Motor neuron (in vitro differentiated cells): Measurements from ENCODE around the gene PEX16. TPM values are rescaled to one million over a fixed set of nuclear protein-coding genes. Genes with fewer than 3 reads are reported as not detected.

Source experiments
- ATAC-seq, 8 experiments: fragments of 200-7000 bp; cut with Tn5 transposase; replicated peaks in 6 of 8; 2 replicates each; pipeline ENCODE4 v1.8.0; 2021; ENCODE audit warnings: mild to moderate bottlenecking in 8 of 8, moderate library complexity in 8 of 8
- H3K27ac ChIP-seq, 2 donors: fragments of 250-450 bp; sonication (Bioruptor Pico); 2 replicates each; pipeline ENCODE4 v1.9.0; 2021; ENCODE audit warnings: antibody characterized with exemption in 2 of 2, mild to moderate bottlenecking in 2 of 2, moderate library complexity in 1 of 2
- H3K4me1 ChIP-seq, 2 donors: fragments of 250-450 bp; sonication (Bioruptor Pico); replicated peaks in 1 of 2; 2 replicates each; pipeline ENCODE4 v1.6.1; 2021; ENCODE audit warnings: antibody characterized with exemption in 2 of 2, mild to moderate bottlenecking in 2 of 2, moderate library complexity in 1 of 2
- H3K4me3 ChIP-seq, 5 donors: fragments of 250-450 bp; sonication (Bioruptor Pico); 2 replicates each; pipeline ENCODE4 v1.9.0; 2021; ENCODE audit warnings: antibody characterized with exemption in 5 of 5, mild to moderate bottlenecking in 5 of 5, moderate library complexity in 4 of 5
- WGBS, 10 experiments: fragments of 450-650 bp; shearing (Covaris generic); methylation state at CpG; one replicate each; pipeline ENCODE4 v1.0.0; 2022; 5-methylcytosine and 5-hydroxymethylcytosine counted together
- in situ Hi-C, 9 experiments: fragments of 400-800 bp; cut with MboI; loops; one replicate each; pipeline ENCODE4 v1.15.0; 2021; ENCODE audit warnings: low sequenced_read_pairs in 9 of 9, low pct_unique_long_range_greater_than_20kb in 2 of 9; ENCODE audit not compliant: unreplicated experiment in 9 of 9
- total RNA-seq, 8 experiments: library from RNA; unstranded; fragments of 300-600 nt; gene quantifications; 2 replicates each; pipeline versions ENCODE4 v1.2.3 to v1.2.4, GENCODE V29; 2022

The PEX16 gene
- total RNA-seq, 8 experiments from 2014 or later, result 22.7 to 51.5 (median 28.6) TPM

DNA sequence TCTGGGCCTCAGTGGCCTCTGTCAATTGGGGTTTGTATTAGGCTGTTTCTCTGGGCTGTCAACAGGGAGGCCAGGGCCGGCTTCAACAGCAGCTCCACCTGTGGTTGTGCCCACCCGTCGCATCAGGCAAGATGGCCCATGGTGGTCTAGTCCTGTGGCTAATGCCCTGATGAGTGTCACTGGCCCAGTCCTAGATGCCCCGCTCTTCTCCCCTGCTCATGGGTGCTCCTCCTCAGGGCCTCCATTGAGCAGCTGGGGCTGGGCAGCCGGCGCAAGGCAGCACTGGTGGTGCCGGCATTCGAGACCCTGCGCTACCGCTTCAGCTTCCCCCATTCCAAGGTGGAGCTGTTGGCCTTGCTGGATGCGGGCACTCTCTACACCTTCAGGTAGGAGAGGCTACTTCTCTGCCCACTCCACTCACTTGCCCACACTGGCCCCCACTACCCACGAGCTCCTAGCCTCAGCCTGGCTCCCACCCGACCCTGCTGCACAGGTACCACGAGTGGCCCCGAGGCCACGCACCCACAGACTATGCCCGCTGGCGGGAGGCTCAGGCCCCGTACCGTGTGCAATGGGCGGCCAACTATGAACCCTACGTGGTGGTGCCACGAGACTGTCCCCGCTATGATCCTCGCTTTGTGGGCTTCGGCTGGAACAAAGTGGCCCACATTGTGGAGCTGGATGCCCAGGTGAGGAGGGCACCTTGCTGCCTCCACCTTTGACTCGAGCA, 10.2 kb upstream of the PEX16 start:
- 0 to 90% (median 51%) methylated on average over 1 to 10 of the region's 27 CpGs; no CpG with 5 or more reads in 6 of the 10 experiments for WGBS, 10 experiments
- in situ Hi-C loops, result no loop called here
- Histone ChIP-seq H3K4me3 (no peak overlapping the region), H3K27ac (no peak overlapping the region), H3K4me1 (peaks cover 0 to 5% of the 10 kb centered on the region in 2 donors)
- no peak for ATAC-seq

DNA sequence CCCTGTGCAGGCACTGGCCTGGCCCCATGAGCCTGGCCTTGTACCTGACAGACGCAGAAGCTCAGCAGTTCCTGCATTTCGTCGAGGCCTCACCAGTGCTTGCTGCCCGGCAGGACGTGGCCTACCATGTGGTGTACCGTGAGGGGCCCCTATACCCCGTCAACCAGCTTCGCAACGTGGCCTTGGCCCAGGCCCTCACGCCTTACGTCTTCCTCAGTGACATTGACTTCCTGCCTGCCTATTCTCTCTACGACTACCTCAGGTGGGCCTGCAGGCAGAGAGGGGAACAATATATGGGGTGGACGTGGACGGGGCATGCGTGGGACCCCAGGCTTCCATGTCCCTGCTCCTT, 9.6 kb upstream of the PEX16 start:
- H3K4me1 ChIP-seq, result peaks cover 0 to 8% of the 10 kb centered on the region in 2 donors

GRCh38 chr11:45926536-45927331, 9.1 kb upstream of the PEX16 start:
- H3K4me1 ChIP-seq, result peaks cover 0 to 13% of the 10 kb centered on the region in 2 donors
- no peak for ATAC-seq
- no peak overlapping the region for H3K27ac ChIP-seq
- 80 to 100% (median 85%) methylated on average over 1 to 3 of the region's 12 CpGs; no CpG with 5 or more reads in 6 of the 10 experiments for WGBS, 10 experiments
- in situ Hi-C loops, result no loop called here
- H3K4me3 ChIP-seq, result no peak overlapping the region

More for the DNA sequence above, 9.6 kb upstream of the PEX16 start:
- in situ Hi-C loops, result no loop called here
- WGBS, 10 experiments, result 40 to 100% (median 83%) methylated on average over 1 to 13 of the region's 15 CpGs; no CpG with 5 or more reads in 5 of the 10 experiments
- ATAC-seq, result no peak
- H3K27ac ChIP-seq, result no peak overlapping the region
- H3K4me3 ChIP-seq, result no peak overlapping the region

DNA sequence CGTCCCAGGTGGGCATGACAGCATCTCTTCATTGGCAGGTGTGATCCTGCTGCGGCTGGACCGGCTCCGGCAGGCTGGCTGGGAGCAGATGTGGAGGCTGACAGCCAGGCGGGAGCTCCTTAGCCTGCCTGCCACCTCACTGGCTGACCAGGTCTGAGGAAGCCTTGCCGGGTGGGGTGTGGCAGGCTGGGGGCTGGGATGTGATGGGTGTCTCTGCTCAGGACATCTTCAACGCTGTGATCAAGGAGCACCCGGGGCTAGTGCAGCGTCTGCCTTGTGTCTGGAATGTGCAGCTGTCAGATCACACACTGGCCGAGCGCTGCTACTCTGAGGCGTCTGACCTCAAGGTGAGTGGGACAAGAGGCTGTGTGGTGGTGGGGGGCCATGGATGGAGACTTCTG, 8.3 kb upstream of the PEX16 start:
- Histone ChIP-seq H3K27ac (no peak overlapping the region), H3K4me3 (no peak overlapping the region), H3K4me1 (peaks cover 0 to 19% of the 10 kb centered on the region in 2 donors)
- in situ Hi-C loops, result no loop called here
- 13 to 68% (median 29%) methylated on average over 3 to 8 of the region's 12 CpGs; no CpG with 5 or more reads in 6 of the 10 experiments for WGBS, 10 experiments
- ATAC-seq, result peak in 5 of 8 experiments; percentile 20 to 59 (median 58)

GRCh38 chr11:45925550-45925949, 7.9 kb upstream of the PEX16 start:
- 0 to 100% (median 58%) methylated on average over 1 to 3 of the region's 3 CpGs; no CpG with 5 or more reads in 4 of the 10 experiments for WGBS, 10 experiments
- in situ Hi-C loops, result no loop called here

DNA sequence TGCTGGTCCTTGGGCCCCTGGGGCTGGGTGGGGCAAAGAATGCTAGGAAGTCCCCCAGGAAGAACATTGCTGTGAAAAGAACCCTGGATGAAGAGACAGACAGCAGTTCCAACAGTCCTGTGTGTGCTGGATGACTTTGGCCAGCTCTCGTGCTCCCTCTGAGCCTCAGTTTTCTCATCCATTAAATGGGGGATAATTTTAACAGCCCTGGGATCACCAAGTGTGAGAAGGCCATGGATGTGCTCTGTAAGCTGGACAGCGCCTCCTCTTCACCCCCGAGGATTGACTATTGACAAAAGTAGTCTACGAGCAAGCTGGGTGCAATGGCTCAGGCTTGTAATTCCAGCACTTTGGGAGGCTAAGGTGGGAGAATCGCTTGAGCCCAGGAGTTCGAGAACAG, 7.2 kb upstream of the PEX16 start:
- in situ Hi-C loops, result no loop called here
- Histone ChIP-seq H3K4me3 (no peak overlapping the region), H3K4me1 (peaks cover 0 to 19% of the 10 kb centered on the region in 2 donors), H3K27ac (no peak overlapping the region)
- no peak for ATAC-seq
- 79 to 100% (median 84%) methylated on average over 2 to 5 of the region's 6 CpGs; no CpG with 5 or more reads in 4 of the 10 experiments for WGBS, 10 experiments

More at GRCh38 chr11:45925550-45925949, 7.9 kb upstream of the PEX16 start:
- Histone ChIP-seq H3K27ac (no peak overlapping the region), H3K4me3 (no peak overlapping the region), H3K4me1 (peaks cover 0 to 19% of the 10 kb centered on the region in 2 donors)
- no peak for ATAC-seq

DNA sequence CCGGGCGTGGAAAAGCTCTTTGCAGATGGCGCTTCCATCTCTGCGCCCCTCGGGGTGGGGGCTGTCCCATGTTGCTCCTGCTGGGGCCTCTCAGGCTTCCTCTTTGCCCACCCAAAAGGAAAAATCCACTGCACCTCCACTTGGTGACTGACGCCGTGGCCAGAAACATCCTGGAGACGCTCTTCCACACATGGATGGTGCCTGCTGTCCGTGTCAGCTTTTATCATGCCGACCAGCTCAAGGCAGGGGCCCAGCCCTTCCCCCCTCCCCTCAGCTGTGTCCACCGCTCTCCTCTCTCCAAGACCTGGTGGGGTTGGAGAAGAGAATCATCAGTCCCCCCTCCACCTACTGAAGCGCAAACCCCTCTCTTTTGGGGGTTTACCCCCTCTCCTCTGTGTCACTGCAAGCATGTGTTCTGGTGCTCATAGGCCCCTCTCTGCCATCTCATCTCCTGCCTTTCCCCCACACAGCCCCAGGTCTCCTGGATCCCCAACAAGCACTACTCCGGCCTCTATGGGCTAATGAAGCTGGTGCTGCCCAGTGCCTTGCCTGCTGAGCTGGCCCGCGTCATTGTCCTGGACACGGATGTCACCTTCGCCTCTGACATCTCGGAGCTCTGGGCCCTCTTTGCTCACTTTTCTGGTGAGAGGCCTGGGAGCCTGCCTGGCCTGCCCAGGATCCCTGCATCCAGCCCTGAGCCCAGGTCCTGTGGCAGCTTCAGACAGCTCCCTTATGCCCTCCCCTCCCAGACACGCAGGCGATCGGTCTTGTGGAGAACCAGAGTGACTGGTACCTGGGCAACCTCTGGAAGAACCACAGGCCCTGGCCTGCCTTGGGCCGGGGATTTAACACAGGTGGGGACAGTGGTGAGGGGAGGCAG, 6.6 kb upstream of the PEX16 start:
- no peak overlapping the region for H3K4me3 ChIP-seq
- in situ Hi-C loops, result no loop called here
- peaks cover 0 to 19% of the 10 kb centered on the region in 2 donors for H3K4me1 ChIP-seq
- no peak overlapping the region for H3K27ac ChIP-seq
- 20 to 100% (median 82%) methylated on average over 1 to 5 of the region's 22 CpGs; no CpG with 5 or more reads in 6 of the 10 experiments for WGBS, 10 experiments
- no peak for ATAC-seq

- no peak within 1 kb of the TSS for H3K27ac ChIP-seq
- in situ Hi-C loops, result no loop called here
- H3K4me1 ChIP-seq, result peaks cover 0 to 22% of the 10 kb centered on the region in 2 donors
- WGBS, 10 experiments, result no CpG with 5 or more reads among the region's 73 CpGs
- peak in 1 of 8 experiments; percentile 6 for ATAC-seq
- peak within 1 kb of the TSS in 2 of 5 donors; percentile 9 to 25 for H3K4me3 ChIP-seq
Observed at GRCh38 chr11:45922425-45923082, 4.9 kb upstream of the PEX16 start, which contains the start of gene LARGE2. LARGE2 (plus strand) TSS chr11:45922656; CDS start chr11:45922883, 227 bp downstream.

GRCh38 chr11:45921561-45922424, 4.1 kb upstream of the PEX16 start:
- Histone ChIP-seq H3K4me1 (peaks cover 3 to 25% of the 10 kb centered on the region in 2 donors), H3K4me3 (peak overlapping the region in 2 of 5 donors; percentile 9 to 25), H3K27ac (no peak overlapping the region)
- no peak for ATAC-seq
- WGBS, 10 experiments, result 15 to 100% (median 38%) methylated on average over 1 to 12 of the region's 54 CpGs; no CpG with 5 or more reads in 6 of the 10 experiments
- in situ Hi-C loops, result no loop called here

- 67 to 85% (median 77%) methylated on average over 1 to 5 of the region's 6 CpGs; no CpG with 5 or more reads in 4 of the 10 experiments for WGBS, 10 experiments
- in situ Hi-C loops, result no loop called here
- Histone ChIP-seq H3K27ac (no peak overlapping the region), H3K4me1 (peaks cover 5 to 24% of the 10 kb centered on the region in 2 donors), H3K4me3 (no peak overlapping the region)
- no peak for ATAC-seq
Observed at GRCh38 chr11:45920531-45921477, 3.1 kb upstream of the PEX16 start.
